LNCaP clone FGC (cell line): ENCODE data around the gene NKAIN2.

ENCODE experiments used
- DNase-seq: peaks from one replicate; pipeline ENCODE4 v3.0.0-alpha.2; 2011; ENCODE audit warnings: low read depth
- H3K4me3 ChIP-seq: 2 replicates; pipeline ENCODE4 v1.5.1; 2011; ENCODE audit warnings: mild to moderate bottlenecking, low read depth, low read length, control low read depth
- CTCF ChIP-seq: IDR thresholded peaks from 2 replicates; pipeline ENCODE4 v1.5.1; 2012; ENCODE audit warnings: mild to moderate bottlenecking; ENCODE audit not compliant: control insufficient read depth, insufficient read depth; ENCODE audit errors: extremely low read depth

NKAIN2 gene

DNA sequence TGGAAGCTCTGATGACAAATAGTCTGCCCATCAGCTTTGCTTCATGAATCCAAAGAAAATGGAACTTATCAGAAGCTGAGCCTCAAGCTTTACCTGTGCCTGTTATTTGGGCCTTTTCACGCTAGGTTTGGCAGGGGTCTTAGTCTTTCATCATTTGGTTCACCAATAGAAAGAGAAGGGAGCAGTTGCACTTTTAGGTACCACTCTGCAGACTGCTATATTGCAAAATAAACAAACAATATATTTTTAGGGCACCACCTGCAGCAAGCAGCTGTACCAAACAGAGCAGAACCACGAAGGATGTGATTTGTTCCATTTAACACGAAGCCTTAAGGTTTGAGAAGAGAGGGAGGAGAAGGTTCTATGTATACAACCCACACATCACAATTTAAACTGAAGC lies 867.1 kb downstream of the NKAIN2 start:
- no peak overlapping the region for H3K4me3 ChIP-seq
- no peak for TF ChIP-seq CTCF
- DNase-seq = no peak

GRCh38 chr6:124671324-124671723 lies 867.7 kb downstream of the NKAIN2 start:
- no peak for DNase-seq
- H3K4me3 ChIP-seq = no peak overlapping the region
- TF ChIP-seq CTCF = no peak

GRCh38 chr6:124674042-124674441 lies 870.4 kb downstream of the NKAIN2 start:
- H3K4me3 ChIP-seq = no peak overlapping the region
- no peak for TF ChIP-seq CTCF
- no peak for DNase-seq

- DNase-seq = no peak
- no peak overlapping the region for H3K4me3 ChIP-seq
- TF ChIP-seq CTCF = no peak
Measured at GRCh38 chr6:124676033-124676432, 872.4 kb downstream of the NKAIN2 start.

DNA sequence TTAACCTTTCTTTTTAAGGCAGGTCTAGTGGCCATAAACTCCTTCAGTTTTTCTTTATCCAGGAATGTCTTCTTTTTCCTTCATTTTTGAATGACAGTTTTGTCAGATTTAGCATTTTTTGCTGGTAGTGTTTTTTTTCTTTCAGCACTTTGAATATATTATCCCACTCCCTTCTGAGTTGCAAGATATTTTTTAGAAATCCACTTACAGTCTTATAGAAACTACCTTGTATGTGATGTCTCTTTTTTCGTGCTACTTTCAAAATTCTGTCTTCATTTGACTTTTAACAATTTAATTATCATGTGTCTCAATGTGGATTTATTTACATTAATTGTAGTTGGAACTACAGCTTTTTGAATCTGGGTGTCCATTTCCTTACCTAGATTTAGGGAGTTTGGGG lies 874.2 kb downstream of the NKAIN2 start:
- no peak for TF ChIP-seq CTCF
- no peak overlapping the region for H3K4me3 ChIP-seq
- DNase-seq = no peak

DNA sequence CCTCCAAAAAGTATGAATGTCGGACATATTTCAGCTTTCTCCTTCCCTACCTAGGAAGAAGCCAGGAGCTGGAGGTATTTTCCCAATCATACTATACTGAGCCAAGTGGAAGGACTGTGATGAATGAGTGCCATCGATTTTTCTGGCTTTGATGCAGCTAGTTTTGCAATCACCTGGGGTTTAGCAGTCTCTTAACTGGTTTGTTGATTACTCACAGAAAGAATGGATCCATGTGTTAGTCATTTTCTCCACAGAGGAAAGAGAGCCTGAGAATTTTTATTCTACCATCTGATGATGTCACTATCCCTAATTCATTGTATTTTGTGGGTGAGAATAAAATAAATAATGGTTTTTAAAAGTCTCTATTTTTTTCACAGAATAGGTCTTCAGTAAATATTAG lies 875.7 kb downstream of the NKAIN2 start:
- no peak for TF ChIP-seq CTCF
- no peak overlapping the region for H3K4me3 ChIP-seq
- DNase-seq = no peak

- DNase-seq = no peak
- no peak overlapping the region for H3K4me3 ChIP-seq
- no peak for TF ChIP-seq CTCF
Measured at GRCh38 chr6:124682751-124683150, 879.1 kb downstream of the NKAIN2 start.
